ENCODE measurements around the gene ARHGEF19. TPM values are rescaled to one million over a fixed set of nuclear protein-coding genes. Genes with fewer than 3 reads are reported as not detected.
A peak's percentile ranks its signal among the peaks of the same experiment; 100 is the strongest.

The ARHGEF19 gene
- total RNA-seq (2021; ENCODE audit: unreplicated experiment): 21.6 TPM
- polyA plus RNA-seq (2012; ENCODE audit: insufficient read length): 29.2 TPM
- Bru-seq, nascent RNA: percentile 55 among the genes with signal in this experiment
- percentile 74 among the genes with signal in this experiment for BruChase-seq, experiment 1, labeled RNA remaining after a 2-hour chase
- percentile 68 among the genes with signal in this experiment for BruChase-seq, experiment 2, labeled RNA remaining after a 6-hour chase
- long read RNA-seq, partial matches to known transcripts: 24 of 34 reads
- long read RNA-seq, other reads (novel, unspliced or antisense): 10 of 34 reads

DNA sequence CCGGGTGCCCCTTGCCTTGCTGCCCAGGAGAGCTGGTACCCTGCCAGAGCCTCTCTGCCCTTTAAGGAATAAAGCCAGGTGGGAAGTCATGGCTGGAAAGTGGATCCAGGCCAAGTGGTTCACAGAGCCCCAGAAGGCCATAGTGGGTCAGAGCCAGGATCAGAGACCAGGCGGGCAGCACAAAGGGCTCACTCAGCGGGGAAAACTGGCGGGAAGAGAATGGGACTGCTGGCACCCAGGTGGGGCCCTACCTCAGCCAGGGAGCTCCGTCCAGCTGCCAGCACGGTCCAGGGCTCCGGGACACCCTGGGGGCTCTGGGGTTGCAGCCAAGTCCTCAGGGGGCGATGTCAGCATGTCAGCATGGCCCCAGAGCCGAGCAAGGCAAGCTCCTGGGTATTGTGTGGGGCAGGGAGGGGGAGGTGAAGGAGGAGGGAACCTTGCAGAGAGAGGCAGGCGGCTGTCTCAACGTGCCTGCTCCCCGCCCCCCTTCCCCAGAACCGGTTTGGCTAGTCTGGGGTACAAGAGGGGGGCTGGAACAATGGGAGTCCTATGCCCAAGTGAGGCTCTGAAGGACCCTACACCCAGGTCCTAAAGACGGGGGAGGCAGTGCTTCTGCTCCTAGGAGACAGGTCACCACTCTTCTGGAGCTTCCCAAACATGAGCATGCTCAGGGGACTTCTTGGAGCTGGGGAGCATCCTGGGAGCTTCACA lies at the start of gene ARHGEF19:
ARHGEF19 (minus strand) TSS at position 402 of the 711 bp plus-strand sequence. CDS start 3,598 bp downstream, outside the sequence.
- no peak for ATAC-seq

GRCh38 chr1:16262067-16262466 lies 49.6 kb upstream of the ARHGEF19 start:
- H3K4me1 ChIP-seq (ENCODE audit: control insufficient read depth, insufficient read depth, low read length): no peaks in the 10 kb centered on the region
- ChIA-PET CTCF (no interaction called here), POLR2A (no interaction called here)
- H3K27ac ChIP-seq (ENCODE audit: low read length): no peak overlapping the region
- in situ Hi-C loops (cut with HindIII; ENCODE audit: low pct_unique_long_range_greater_than_20kb, low sequenced_read_pairs): no loop called here
- H3K27me3 ChIP-seq (ENCODE audit: control insufficient read depth, insufficient read depth, low read length): no peaks in the 10 kb centered on the region
- no TSS peak for BruUV-seq (replicated peaks)
- no peaks in the 10 kb centered on the region for H3K9me3 ChIP-seq (ENCODE audit: control insufficient read depth, insufficient read depth, low read depth, low read length)
- H3K36me3 ChIP-seq (ENCODE audit: control insufficient read depth, insufficient read depth, low read length): no peaks in the 10 kb centered on the region
- no peak overlapping the region for H3K4me3 ChIP-seq (ENCODE audit: low read depth in 2 of 2, low read length in 2 of 2)
- no peak for TF ChIP-seq TCF7L2 (IDR thresholded peaks at IDR 0.05; ENCODE audit: low read depth, low read length)
- no peak for TF ChIP-seq POLR2AphosphoS5 (IDR thresholded peaks at IDR 0.05; ENCODE audit: low read depth, low read length)
- TF ChIP-seq SIN3A (IDR thresholded peaks at IDR 0.05; ENCODE audit: borderline replicate concordance, insufficient read depth, low read depth, low read length): no peak
- TF ChIP-seq, protein P1, sequence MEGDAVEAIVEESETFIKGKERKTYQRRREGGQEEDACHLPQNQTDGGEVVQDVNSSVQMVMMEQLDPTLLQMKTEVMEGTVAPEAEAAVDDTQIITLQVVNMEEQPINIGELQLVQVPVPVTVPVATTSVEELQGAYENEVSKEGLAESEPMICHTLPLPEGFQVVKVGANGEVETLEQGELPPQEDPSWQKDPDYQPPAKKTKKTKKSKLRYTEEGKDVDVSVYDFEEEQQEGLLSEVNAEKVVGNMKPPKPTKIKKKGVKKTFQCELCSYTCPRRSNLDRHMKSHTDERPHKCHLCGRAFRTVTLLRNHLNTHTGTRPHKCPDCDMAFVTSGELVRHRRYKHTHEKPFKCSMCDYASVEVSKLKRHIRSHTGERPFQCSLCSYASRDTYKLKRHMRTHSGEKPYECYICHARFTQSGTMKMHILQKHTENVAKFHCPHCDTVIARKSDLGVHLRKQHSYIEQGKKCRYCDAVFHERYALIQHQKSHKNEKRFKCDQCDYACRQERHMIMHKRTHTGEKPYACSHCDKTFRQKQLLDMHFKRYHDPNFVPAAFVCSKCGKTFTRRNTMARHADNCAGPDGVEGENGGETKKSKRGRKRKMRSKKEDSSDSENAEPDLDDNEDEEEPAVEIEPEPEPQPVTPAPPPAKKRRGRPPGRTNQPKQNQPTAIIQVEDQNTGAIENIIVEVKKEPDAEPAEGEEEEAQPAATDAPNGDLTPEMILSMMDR (IDR thresholded peaks at IDR 0.05): no peak
- TF ChIP-seq, protein P2, sequence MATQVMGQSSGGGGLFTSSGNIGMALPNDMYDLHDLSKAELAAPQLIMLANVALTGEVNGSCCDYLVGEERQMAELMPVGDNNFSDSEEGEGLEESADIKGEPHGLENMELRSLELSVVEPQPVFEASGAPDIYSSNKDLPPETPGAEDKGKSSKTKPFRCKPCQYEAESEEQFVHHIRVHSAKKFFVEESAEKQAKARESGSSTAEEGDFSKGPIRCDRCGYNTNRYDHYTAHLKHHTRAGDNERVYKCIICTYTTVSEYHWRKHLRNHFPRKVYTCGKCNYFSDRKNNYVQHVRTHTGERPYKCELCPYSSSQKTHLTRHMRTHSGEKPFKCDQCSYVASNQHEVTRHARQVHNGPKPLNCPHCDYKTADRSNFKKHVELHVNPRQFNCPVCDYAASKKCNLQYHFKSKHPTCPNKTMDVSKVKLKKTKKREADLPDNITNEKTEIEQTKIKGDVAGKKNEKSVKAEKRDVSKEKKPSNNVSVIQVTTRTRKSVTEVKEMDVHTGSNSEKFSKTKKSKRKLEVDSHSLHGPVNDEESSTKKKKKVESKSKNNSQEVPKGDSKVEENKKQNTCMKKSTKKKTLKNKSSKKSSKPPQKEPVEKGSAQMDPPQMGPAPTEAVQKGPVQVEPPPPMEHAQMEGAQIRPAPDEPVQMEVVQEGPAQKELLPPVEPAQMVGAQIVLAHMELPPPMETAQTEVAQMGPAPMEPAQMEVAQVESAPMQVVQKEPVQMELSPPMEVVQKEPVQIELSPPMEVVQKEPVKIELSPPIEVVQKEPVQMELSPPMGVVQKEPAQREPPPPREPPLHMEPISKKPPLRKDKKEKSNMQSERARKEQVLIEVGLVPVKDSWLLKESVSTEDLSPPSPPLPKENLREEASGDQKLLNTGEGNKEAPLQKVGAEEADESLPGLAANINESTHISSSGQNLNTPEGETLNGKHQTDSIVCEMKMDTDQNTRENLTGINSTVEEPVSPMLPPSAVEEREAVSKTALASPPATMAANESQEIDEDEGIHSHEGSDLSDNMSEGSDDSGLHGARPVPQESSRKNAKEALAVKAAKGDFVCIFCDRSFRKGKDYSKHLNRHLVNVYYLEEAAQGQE (IDR thresholded peaks at IDR 0.05; ENCODE audit: insufficient read depth in 1 of 2, low read depth in 2 of 2, low read length in 1 of 2): no peak
- intact Hi-C loops (cut with micrococcal nuclease; ENCODE audit: unreplicated experiment): no loop called here
- DNase-seq (ENCODE audit: low read depth, low spot score) (no peak), ATAC-seq (no peak)

More for the DNA sequence above, at the start of gene ARHGEF19:
- ChIA-PET POLR2A (interaction anchor here (0.6 kb wide), 1 partner anchor 111 kb away, joined by 3 read pairs; no protein-coding TSS in a partner anchor), CTCF (no interaction called here)
- Histone ChIP-seq H3K27ac (ENCODE audit: low read length) (no peak within 1 kb of the TSS), H3K9me3 (ENCODE audit: control insufficient read depth, insufficient read depth, low read depth, low read length) (no peaks in the 10 kb centered on the region), H3K4me1 (ENCODE audit: control insufficient read depth, insufficient read depth, low read length) (peaks cover 27% of the 10 kb centered on the region), H3K36me3 (ENCODE audit: control insufficient read depth, insufficient read depth, low read length) (no peaks in the 10 kb centered on the region; the same call in 1 of the 2 replicates), H3K27me3 (ENCODE audit: control insufficient read depth, insufficient read depth, low read length) (no peaks in the 10 kb centered on the region), H3K4me3 (ENCODE audit: low read depth in 2 of 2, low read length in 2 of 2) (no peak within 1 kb of the TSS)
- BruUV-seq (replicated peaks): no TSS peak
- TF ChIP-seq, protein P2 (IDR thresholded peaks at IDR 0.05; ENCODE audit: insufficient read depth in 1 of 2, low read depth in 2 of 2, low read length in 1 of 2): no peak
- TF ChIP-seq, protein P1 (IDR thresholded peaks at IDR 0.05): no peak
- TF ChIP-seq TCF7L2 (IDR thresholded peaks at IDR 0.05; ENCODE audit: low read depth, low read length): no peak
- TF ChIP-seq POLR2AphosphoS5 (IDR thresholded peaks at IDR 0.05; ENCODE audit: low read depth, low read length): no peak
- no peak for TF ChIP-seq SIN3A (IDR thresholded peaks at IDR 0.05; ENCODE audit: borderline replicate concordance, insufficient read depth, low read depth, low read length)
- DNase-seq (ENCODE audit: low read depth, low spot score): no peak
- intact Hi-C loops (cut with micrococcal nuclease; ENCODE audit: unreplicated experiment): no loop called here
- in situ Hi-C loops (cut with HindIII; ENCODE audit: low pct_unique_long_range_greater_than_20kb, low sequenced_read_pairs): no loop called here

Data from Panc1 (cell line).